Astrocyte of the spinal cord (primary cell): ENCODE measurements around the gene LCN2.
A peak's percentile ranks its signal among the peaks of the same experiment; 100 is the strongest.

Experiments
- DNase-seq: peaks from one replicate; pipeline ENCODE4 v3.0.0; 2011; ENCODE audit warnings: low read depth, low spot score
- H3K4me3 ChIP-seq: 2 replicates; pipeline ENCODE4 v1.5.1; 2011; ENCODE audit warnings: low read depth, mild to moderate bottlenecking, low read length, moderate library complexity
- in situ Hi-C: cut with HindIII; loops from 2 replicates; pipeline ENCODE4 v1.10.0; 2017; ENCODE audit warnings: low sequenced_read_pairs
- TF ChIP-seq, protein P1 (sequence below): IDR thresholded peaks from 2 replicates; pipeline ENCODE4 v1.5.1; 2012; ENCODE audit warnings: low read depth, mild to moderate bottlenecking, low read length, inconsistent platforms

Gene LCN2

DNA sequence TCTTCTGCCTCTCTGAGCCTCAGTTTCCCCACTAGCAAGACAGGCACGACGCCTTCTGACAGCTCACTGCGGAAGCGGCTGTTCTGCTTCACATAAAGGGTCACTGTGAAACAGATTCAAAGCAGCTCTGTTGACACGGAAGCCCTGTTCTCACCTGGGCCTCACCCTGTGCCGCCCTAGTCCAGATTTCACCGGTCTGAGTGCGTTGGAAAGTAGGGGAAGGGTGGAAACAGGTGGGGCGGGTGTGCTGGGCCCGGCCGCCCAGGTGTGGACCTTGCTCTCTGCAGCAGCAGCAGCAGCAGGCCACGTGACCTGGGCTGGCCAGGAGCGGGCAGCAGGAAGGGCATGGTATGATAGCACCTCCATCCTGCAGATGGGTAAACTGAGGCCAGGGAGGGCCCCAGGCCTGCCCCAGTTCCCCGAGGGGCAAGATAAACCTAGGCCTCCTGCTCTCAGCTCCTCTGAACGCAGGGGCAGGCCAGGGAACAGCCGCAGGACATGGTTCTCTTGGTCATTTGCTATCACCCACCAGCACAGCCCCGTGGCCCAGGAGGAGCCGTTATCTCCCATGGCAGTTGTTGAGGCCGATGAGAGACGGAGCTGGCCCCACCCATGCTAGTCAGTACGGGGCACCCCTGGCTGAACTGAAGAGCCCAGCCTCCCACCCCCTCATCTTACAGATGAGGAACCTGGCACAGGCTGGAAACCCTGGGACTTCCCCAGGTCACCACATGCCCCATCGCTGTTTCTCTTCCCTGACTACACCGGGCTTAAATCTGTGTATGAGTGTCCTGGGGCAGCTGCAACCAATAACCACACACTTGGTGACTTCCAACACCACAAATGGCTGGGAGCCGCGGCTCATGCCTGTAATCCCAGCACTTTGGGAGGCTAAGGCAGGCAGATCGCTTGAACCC, 33.8 kb upstream of the LCN2 start:
- no peak overlapping the region for H3K4me3 ChIP-seq
- TF ChIP-seq, protein P1, sequence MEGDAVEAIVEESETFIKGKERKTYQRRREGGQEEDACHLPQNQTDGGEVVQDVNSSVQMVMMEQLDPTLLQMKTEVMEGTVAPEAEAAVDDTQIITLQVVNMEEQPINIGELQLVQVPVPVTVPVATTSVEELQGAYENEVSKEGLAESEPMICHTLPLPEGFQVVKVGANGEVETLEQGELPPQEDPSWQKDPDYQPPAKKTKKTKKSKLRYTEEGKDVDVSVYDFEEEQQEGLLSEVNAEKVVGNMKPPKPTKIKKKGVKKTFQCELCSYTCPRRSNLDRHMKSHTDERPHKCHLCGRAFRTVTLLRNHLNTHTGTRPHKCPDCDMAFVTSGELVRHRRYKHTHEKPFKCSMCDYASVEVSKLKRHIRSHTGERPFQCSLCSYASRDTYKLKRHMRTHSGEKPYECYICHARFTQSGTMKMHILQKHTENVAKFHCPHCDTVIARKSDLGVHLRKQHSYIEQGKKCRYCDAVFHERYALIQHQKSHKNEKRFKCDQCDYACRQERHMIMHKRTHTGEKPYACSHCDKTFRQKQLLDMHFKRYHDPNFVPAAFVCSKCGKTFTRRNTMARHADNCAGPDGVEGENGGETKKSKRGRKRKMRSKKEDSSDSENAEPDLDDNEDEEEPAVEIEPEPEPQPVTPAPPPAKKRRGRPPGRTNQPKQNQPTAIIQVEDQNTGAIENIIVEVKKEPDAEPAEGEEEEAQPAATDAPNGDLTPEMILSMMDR = no peak
- no peak for DNase-seq
- in situ Hi-C loops = no loop called here

DNA sequence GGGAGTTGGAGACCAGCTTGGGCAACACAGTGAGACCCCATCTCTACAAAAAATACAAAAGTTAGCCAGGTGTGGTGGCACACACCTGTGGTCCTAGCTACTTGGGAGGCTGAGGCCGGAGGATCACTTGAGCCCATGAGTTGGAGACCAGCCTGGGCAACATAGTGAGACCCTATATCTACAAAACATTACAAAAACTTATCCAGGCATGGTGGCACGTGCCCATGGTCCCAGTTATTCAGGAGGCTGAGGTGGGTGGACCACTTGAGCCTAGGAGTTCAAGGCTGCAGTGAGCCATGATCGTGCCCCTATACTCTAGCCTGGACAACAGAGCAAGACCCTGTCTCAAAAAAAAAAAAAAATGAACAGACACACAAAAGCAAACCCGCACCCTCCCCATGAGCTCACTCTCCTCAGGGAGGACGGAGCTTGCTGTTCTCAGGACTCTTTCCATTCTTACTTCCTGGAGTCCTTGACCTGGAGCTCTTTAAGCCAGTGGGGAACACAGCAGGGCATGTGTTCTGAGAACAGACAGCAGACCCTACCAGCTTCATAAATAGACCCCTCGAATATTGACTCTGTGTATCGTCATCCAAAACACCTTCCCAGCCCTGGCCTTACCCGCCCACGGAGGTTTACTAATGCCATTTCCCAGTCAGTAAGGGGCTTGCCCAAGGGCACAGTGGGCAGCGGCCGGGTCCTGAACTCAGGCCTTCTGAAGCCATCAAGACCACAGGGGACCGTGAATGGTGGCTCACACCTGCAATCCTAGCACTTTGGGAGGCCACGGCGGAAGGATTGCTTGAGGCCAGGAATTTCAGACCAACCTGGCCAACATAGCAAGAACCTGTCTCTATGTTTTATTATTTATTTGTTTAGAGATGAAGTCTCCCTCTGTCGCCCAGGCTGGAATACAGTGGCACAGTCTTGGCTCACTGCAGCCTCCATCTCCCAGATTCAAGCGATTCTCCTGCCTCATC, 32.9 kb upstream of the LCN2 start:
- TF ChIP-seq, protein P1 = no peak
- H3K4me3 ChIP-seq = no peak overlapping the region
- no peak for DNase-seq
- in situ Hi-C loops = no loop called here

DNA sequence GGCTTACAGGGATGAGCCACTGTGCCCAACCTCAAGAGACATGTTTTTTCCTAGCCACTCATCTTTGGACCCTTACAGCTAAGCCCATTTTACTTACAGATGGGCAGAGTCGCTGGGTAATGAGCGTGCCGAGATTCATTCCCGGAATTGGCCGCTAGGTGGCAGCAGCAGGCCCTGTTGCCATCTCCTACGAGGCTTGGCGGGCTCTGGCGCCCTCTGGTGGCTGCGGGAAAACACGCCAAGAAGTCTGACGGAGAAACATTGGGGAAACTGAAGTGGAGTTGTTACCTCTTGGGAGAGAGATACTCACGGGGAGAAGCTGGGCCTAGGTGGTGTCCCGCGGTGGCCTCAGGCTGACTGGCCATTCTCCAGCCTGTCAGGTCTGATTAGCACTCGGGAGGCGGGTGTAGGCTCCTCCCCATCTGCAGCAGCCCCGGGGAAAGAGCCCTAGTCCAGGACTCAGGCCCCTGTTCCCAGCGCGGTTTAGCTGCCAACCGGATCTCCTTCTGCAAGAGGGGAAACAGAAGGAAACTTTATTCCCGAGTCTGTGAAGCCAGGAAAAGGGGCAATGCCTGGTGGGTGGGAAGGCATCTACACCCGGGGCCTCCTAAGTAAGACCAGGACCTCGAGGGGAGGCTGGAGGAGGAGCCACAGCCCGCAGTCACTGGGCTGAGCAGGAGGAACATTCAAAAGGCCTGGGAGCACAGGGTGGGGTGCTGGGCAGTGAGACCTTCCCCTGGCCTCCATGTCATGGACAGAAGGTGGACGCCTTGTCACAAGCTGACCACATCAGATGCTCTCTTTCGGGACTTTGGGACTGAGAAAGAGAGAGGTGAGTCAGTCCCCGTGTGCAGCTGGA, 31.4 kb upstream of the LCN2 start:
- in situ Hi-C loops = no loop called here
- TF ChIP-seq, protein P1 = peak; percentile 100
- peak; percentile 87 for DNase-seq
- H3K4me3 ChIP-seq = no peak overlapping the region

DNA sequence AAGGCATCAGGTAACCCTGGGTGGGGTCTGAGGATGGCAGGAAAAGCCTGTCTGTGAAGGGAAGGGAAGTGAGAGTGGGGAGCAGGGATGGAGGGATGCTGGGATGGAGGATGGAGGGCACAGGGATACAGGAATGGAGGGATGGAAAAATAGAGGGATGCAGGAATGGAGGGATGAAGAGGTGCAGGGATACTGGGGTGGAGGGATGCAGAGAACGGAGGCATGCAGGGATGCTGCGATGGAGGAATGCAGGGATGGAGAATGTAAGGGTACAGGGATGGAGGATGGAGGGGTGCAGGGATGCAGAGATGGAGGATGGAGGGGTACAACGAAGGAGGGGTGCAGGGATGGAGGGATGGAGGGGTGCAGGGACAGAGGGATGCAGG, 30.8 kb upstream of the LCN2 start:
- TF ChIP-seq, protein P1 = no peak
- no peak overlapping the region for H3K4me3 ChIP-seq
- in situ Hi-C loops = no loop called here
- DNase-seq = no peak

DNA sequence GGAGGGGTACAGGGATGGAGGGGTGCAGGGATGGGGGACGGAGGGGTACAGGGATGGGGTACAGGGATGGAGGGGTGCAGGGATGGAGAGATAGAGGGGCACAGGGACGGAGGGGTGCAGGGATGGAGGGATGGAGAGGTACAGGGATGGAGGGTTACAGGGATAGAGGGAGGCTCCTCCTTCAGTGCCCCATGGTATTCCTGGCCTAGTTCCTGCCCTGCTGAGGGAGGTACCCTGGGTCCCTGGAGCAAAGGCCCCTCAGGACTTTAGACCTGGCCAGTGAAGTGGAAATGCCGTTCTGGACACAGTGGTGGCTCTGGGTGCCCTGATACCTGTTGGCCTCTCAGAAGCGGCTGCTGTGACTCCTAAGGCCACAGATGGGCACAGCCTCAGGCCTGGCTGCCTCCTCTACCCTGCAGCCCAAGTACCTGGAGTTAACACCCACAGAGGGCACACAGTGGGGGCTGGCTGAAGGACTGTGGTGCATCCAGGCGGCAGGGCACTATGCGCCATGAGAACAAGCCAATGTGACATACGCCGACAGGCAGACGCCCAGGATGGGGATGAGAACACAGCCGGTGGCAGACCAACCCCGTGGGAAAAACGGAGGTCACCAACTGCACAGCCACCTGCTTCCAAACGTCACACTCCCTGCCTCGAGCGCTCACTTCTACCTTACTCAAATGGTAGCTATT, 30.1 kb upstream of the LCN2 start:
- in situ Hi-C loops = no loop called here
- TF ChIP-seq, protein P1 = no peak
- no peak for DNase-seq
- no peak overlapping the region for H3K4me3 ChIP-seq
